ENCODE measurements around the gene ATAD3B. TPM values are rescaled to one million over a fixed set of nuclear protein-coding genes. Genes with fewer than 3 reads are reported as not detected.
"Not testable (repeated sequence)": the region's sequence is repeated elsewhere in the genome, so short reads cannot be mapped to it uniquely, and the experiment has no call there.

ATAD3B gene
- total RNA-seq, 1 experiment from 2014 or later = 62.9 TPM

DNA sequence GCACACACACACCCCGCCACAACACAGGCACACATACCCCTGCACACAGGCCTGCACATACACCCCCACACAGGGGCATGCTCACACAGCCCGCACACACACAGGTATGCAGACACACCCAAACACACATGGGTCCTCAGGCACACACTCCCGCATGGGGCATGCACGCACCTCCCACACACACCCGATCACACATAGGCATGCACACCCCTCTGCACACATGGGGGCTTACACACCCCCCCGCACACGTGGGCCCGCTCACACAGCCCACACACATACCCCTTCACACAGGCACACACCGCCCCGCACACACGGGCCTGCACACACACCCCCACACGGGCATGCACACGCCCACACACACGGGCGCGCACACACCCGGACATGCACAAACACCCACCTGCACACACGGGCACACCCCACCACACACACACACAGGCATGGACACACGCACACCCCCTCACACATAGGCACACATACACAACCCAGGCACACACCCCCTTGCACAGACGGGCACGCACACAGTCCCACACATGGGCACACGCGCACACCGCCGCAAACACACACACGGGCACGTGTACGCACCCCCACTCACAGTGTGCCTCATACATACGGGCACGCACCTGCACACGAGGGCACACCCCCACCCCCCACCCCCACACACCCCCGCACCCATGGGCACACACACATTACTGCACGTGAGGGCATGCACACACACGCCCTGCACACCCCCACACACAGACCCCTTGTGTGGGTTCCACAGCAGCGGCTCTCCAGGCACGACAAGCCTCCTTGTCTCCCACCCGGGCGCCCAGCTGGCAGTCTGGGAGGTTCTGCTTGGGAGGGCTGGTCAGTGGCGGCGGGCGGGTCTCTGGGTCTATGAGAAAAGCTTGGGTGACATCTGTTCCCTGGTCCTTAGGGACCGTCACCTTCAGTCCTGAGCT is 8.3 kb downstream of the ATAD3B start (continued):
- no peak for TF ChIP-seq REST (IDR thresholded peaks at IDR 0.05; ENCODE audit: low read depth)
- no peak for TF ChIP-seq ZNF274 (IDR thresholded peaks at IDR 0.05; ENCODE audit: low read depth, low read length)

GRCh38 chr1:1480488-1480867 is 8.9 kb downstream of the ATAD3B start:
- Histone ChIP-seq H3K79me2 (ENCODE audit: insufficient read depth, low read length) (peaks cover 47% of the 10 kb centered on the region), H3K36me3 (ENCODE audit: control insufficient read depth in 1 of 2, insufficient read depth in 2 of 2, low read length in 2 of 2) (peaks cover 27 to 47% of the 10 kb centered on the region in 2 experiments; a peak in 3 of 4 replicates)
- intact Hi-C loops (cut with micrococcal nuclease); DNase-seq (ENCODE audit: low read depth, low spot score); CTCF ChIA-PET; H3K27me3 ChIP-seq (ENCODE audit: insufficient read depth, low read length); H3K9me3 ChIP-seq (ENCODE audit: control insufficient read depth in 1 of 2, insufficient read depth in 1 of 2, low read depth in 1 of 2, low read length in 2 of 2); H2AFZ ChIP-seq (ENCODE audit: low read depth, low read length, poor library complexity, severe bottlenecking); H3K4me2 ChIP-seq (ENCODE audit: low read length); POLR2A ChIA-PET; H3K9ac ChIP-seq (ENCODE audit: low read length); BruUV-seq (replicated peaks); RAD21 ChIA-PET (ENCODE audit: low non-redundant PET in 1 of 2, low total read pairs in 2 of 2, uncharacterized antibody in 2 of 2, unreplicated experiment in 2 of 2); H3K4me3 ChIP-seq (replicated peaks in 1 of 2; ENCODE audit: low read depth in 1 of 2, low read length in 2 of 2); H4K20me1 ChIP-seq (ENCODE audit: insufficient read depth); ATAC-seq; H3K4me1 ChIP-seq (ENCODE audit: control insufficient read depth in 1 of 2, insufficient read depth in 2 of 2, low read length in 2 of 2); H3K27ac ChIP-seq (ENCODE audit: low read depth, low read length); H3K9me2 ChIP-seq (ENCODE audit: insufficient read depth): not testable (repeated sequence)

- ATAC-seq; intact Hi-C loops (cut with micrococcal nuclease); H3K4me2 ChIP-seq (ENCODE audit: low read length); H3K27me3 ChIP-seq (ENCODE audit: insufficient read depth, low read length); H3K9me3 ChIP-seq (ENCODE audit: control insufficient read depth in 1 of 2, insufficient read depth in 1 of 2, low read depth in 1 of 2, low read length in 2 of 2); H3K4me3 ChIP-seq (replicated peaks in 1 of 2; ENCODE audit: low read depth in 1 of 2, low read length in 2 of 2); POLR2A ChIA-PET; H4K20me1 ChIP-seq (ENCODE audit: insufficient read depth); DNase-seq (ENCODE audit: low read depth, low spot score); BruUV-seq (replicated peaks); H2AFZ ChIP-seq (ENCODE audit: low read depth, low read length, poor library complexity, severe bottlenecking); RAD21 ChIA-PET (ENCODE audit: low non-redundant PET in 1 of 2, low total read pairs in 2 of 2, uncharacterized antibody in 2 of 2, unreplicated experiment in 2 of 2); H3K4me1 ChIP-seq (ENCODE audit: control insufficient read depth in 1 of 2, insufficient read depth in 2 of 2, low read length in 2 of 2); H3K9ac ChIP-seq (ENCODE audit: low read length); CTCF ChIA-PET; H3K27ac ChIP-seq (ENCODE audit: low read depth, low read length); H3K9me2 ChIP-seq (ENCODE audit: insufficient read depth): not testable (repeated sequence)
- peaks cover 35% of the 10 kb centered on the region for H3K79me2 ChIP-seq (ENCODE audit: insufficient read depth, low read length)
- peaks cover 27 to 44% of the 10 kb centered on the region in 2 experiments; a peak in 3 of 4 replicates for H3K36me3 ChIP-seq (ENCODE audit: control insufficient read depth in 1 of 2, insufficient read depth in 2 of 2, low read length in 2 of 2)
These were observed 10.2 kb downstream of the ATAD3B start for GRCh38 chr1:1481811-1482210.
